HepG2 (cell line): ENCODE data around the gene FGD5. TPM values are rescaled to one million over a fixed set of nuclear protein-coding genes. Genes with fewer than 3 reads are reported as not detected.

Source experiments
- ATAC-seq: fragments of 200-7000 bp; cut with Tn5 transposase; 3 replicates; pipeline ENCODE4 v1.9.1; 2020; ENCODE audit warnings: mild to moderate bottlenecking, moderate library complexity
- BruUV-seq: library from RNA; stranded (reverse); fragments of 400-500 nt; replicated peaks from 2 replicates; lab custom pipeline; 2021; lab: Mats Ljungman, UMichigan
- CTCF ChIA-PET: fragments of 300-600 bp; formaldehyde crosslinking; extraction: SDS; loops from one replicate; lab custom pipeline; 2021; ENCODE audit warnings: low total read pairs, inconsistent platforms, low intra/inter-chr PET ratio; lab: Yijun Ruan, JAX
- POLR2A ChIA-PET: fragments of 350-600 bp; sonication (Branson Sonifier 250); formaldehyde crosslinking; loops from one replicate; lab custom pipeline; 2020; ENCODE audit warnings: antibody characterized with exemption, inconsistent platforms; lab: Yijun Ruan, JAX
- DNase-seq: peaks from one replicate; pipeline ENCODE4 v3.0.0-alpha.2; 2015; ENCODE audit warnings: low spot score
- FAIRE-seq: peaks from 3 replicates; lab custom pipeline; 2011; peaks lifted over from hg19 to GRCh38; lab: Jason Lieb, UNC
- H2AFZ ChIP-seq: one replicate; pipeline ENCODE4 v1.6.1; 2011; ENCODE audit warnings: low read length, inconsistent platforms
- H3K27ac ChIP-seq: fragments of 300-600 bp; 3 replicates; pipeline ENCODE4 v1.8.0; 2011; ENCODE audit warnings: mixed run types, mild to moderate bottlenecking, mixed read lengths, low read length, inconsistent platforms; ENCODE audit not compliant: insufficient read depth; ENCODE audit errors: extremely low read length
- H3K27me3 ChIP-seq, 2 experiments: fragments of 200-600 bp in 1 of 2; 2 replicates in 1 of 2; 3 replicates in 1 of 2; pipeline versions ENCODE4 v1.6.0 to v1.8.0; 2011; ENCODE audit warnings: low read length in 2 of 2, mild to moderate bottlenecking in 2 of 2, moderate library complexity in 2 of 2, inconsistent platforms in 1 of 2; ENCODE audit not compliant: insufficient read depth in 2 of 2, control insufficient read depth in 1 of 2
- H3K36me3 ChIP-seq, 2 experiments: fragments of 200-600 bp in 1 of 2; replicated peaks in 1 of 2; 2 replicates in 1 of 2; 3 replicates in 1 of 2; pipeline versions ENCODE4 v1.5.1 to v1.8.0; 2011; ENCODE audit warnings: low read length in 2 of 2, inconsistent platforms in 1 of 2; ENCODE audit not compliant: insufficient read depth in 2 of 2, control insufficient read depth in 1 of 2
- H3K4me1 ChIP-seq: 2 replicates; pipeline ENCODE4 v1.5.1; 2012; ENCODE audit warnings: low read length, inconsistent platforms; ENCODE audit not compliant: insufficient read depth
- H3K4me2 ChIP-seq: 2 replicates; pipeline ENCODE4 v1.6.0; 2011; ENCODE audit warnings: low read depth, low read length, inconsistent platforms
- H3K4me3 ChIP-seq, 3 experiments: fragments of 200-600 bp in 1 of 3; sonication (generic), shearing (Covaris generic) in 1 of 3; replicated peaks in 1 of 3; 2 replicates each; pipeline ENCODE4 v1.5.1; 2011 to 2016; ENCODE audit warnings: low read length in 3 of 3, inconsistent platforms in 2 of 3, low read depth in 2 of 3, mild to moderate bottlenecking in 2 of 3, control low read depth in 1 of 3, mixed read lengths in 1 of 3; ENCODE audit not compliant: insufficient read depth in 1 of 3
- H3K79me2 ChIP-seq: one replicate; pipeline ENCODE4 v1.6.1; 2011; ENCODE audit warnings: low read length, inconsistent platforms; ENCODE audit not compliant: insufficient read depth
- H3K9ac ChIP-seq: 2 replicates; pipeline ENCODE4 v1.6.0; 2011; ENCODE audit warnings: mild to moderate bottlenecking, low read depth, low read length, inconsistent platforms; ENCODE audit not compliant: insufficient read depth
- H3K9me3 ChIP-seq: 2 replicates; pipeline ENCODE4 v1.5.1; 2012; ENCODE audit warnings: mild to moderate bottlenecking, low read length
- H4K20me1 ChIP-seq: 2 replicates; pipeline ENCODE4 v1.6.0; 2011; ENCODE audit warnings: inconsistent platforms, mild to moderate bottlenecking, low read length, moderate library complexity; ENCODE audit not compliant: insufficient read depth
- HIVEP1 ChIP-seq: sonication (generic); formaldehyde crosslinking; IDR thresholded peaks from 2 replicates; pipeline ENCODE4 v1.4.0; 2020; ENCODE audit warnings: mild to moderate bottlenecking, missing genetic modification reagents
- NFKB2 ChIP-seq: sonication (generic); formaldehyde crosslinking; IDR thresholded peaks from 2 replicates; pipeline ENCODE4 v1.4.0; 2020; ENCODE audit warnings: missing genetic modification reagents, borderline replicate concordance
- NKX3-1 ChIP-seq: sonication (generic); formaldehyde crosslinking; IDR thresholded peaks from 2 replicates; pipeline ENCODE4 v1.5.0; 2020; ENCODE audit warnings: missing genetic modification reagents
- REPIN1 ChIP-seq: sonication (generic); formaldehyde crosslinking; IDR thresholded peaks from 2 replicates; pipeline ENCODE4 v1.8.0; 2022; ENCODE audit warnings: missing genetic modification reagents, low read depth, mild to moderate bottlenecking, borderline replicate concordance
- ZFP41 ChIP-seq: sonication (generic); formaldehyde crosslinking; IDR thresholded peaks from 2 replicates; pipeline ENCODE4 v1.4.0; 2020; ENCODE audit warnings: mild to moderate bottlenecking, missing genetic modification reagents, borderline replicate concordance
- ZFX ChIP-seq: sonication (generic); formaldehyde crosslinking; IDR thresholded peaks from 2 replicates; pipeline ENCODE4 v1.4.0; 2020; ENCODE audit warnings: mild to moderate bottlenecking, low read depth, missing genetic modification reagents, moderate library complexity
- ZNF17 ChIP-seq: sonication (generic); formaldehyde crosslinking; IDR thresholded peaks from 2 replicates; pipeline ENCODE4 v1.5.0; 2020; ENCODE audit warnings: mild to moderate bottlenecking, missing genetic modification reagents
- ZNF432 ChIP-seq: sonication (generic); formaldehyde crosslinking; IDR thresholded peaks from 2 replicates; pipeline ENCODE4 v1.5.0; 2020; ENCODE audit warnings: missing genetic modification reagents, mild to moderate bottlenecking, borderline replicate concordance
- ZNF629 ChIP-seq: sonication (generic); formaldehyde crosslinking; conservative IDR thresholded peaks from 2 replicates; pipeline ENCODE4 v1.5.0; 2020; ENCODE audit warnings: missing genetic modification reagents
- WGBS: methylation state at CpG from one replicate; pipeline ENCODE4 v1.1.6; 2017; ENCODE audit warnings: low lambda C conversion rate; 5-methylcytosine and 5-hydroxymethylcytosine counted together
- in situ Hi-C: cut with HindIII; loops from 2 replicates; pipeline ENCODE4 v1.10.0; 2017; ENCODE audit warnings: low pct_unique_long_range_greater_than_20kb; ENCODE audit not compliant: extremely low pct_ligation_motif_present
- intact Hi-C: fragments of 100-400 bp; cut with micrococcal nuclease; formaldehyde crosslinking; loops from one replicate; pipeline ENCODE4 v1.10.0; 2022; ENCODE audit not compliant: unreplicated experiment
- polyA plus RNA-seq, 8 experiments: library from polyadenylated mRNA; depleted of rRNA in 3 of 8; stranded (reverse) in 7 of 8; unstranded in 1 of 8; fragments of >200 nt; fragmentation: Illumina TruSeq in 4 of 8; extraction: Trizol in 4 of 8; gene quantifications; 2 replicates each; pipeline versions ENCODE4 v1.2.1 to v1.2.3, GENCODE V29; 2011 to 2016; ENCODE audit warnings: low read depth in 4 of 8, missing spikeins in 1 of 8, mixed read lengths in 1 of 8; ENCODE audit not compliant: insufficient read depth in 1 of 8
- total RNA-seq, 5 experiments: library from RNA; depleted of rRNA; stranded (reverse); fragments of >200 nt; fragmentation: Illumina TruSeq; extraction: Trizol; gene quantifications; 2 replicates each; pipeline ENCODE4 v1.2.3, GENCODE V29; 2016; ENCODE audit warnings: low read depth in 1 of 5
- TF ChIP-seq, protein P1 (sequence below): sonication (generic); formaldehyde crosslinking; IDR thresholded peaks from 2 replicates; pipeline ENCODE4 v1.4.0; 2020; ENCODE audit warnings: mild to moderate bottlenecking, missing genetic modification reagents

Gene FGD5
- total and polyA plus RNA-seq, 2 of the 13 experiments (the other 11 are each of a cell fraction or from before 2014, with no cell fraction given), result 0.17 TPM; not detected in 1

DNA sequence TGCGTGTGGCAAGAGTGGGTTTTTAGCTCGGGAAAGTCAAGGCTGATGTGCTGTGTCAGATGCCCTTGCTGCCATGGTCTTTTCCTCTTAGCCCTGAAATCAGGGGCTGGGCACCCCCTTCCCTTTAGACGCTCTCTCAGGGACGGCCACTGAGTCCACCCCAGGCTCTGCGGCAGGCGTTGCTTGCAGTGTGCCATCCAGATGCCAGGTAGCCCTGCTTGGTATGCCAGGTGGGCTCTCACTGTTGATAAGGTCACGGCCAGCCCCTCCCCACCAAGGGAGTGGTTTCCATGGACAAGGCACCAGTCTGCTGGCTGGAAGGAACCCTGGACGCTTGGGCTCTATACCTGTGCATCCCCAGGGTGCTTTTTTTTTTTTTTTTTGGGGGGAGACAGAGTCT, 24.6 kb downstream of the FGD5 start:
- ATAC-seq (no peak), DNase-seq (no peak), FAIRE-seq (no peak)
- intact Hi-C loops (no loop called here), in situ Hi-C loops (no loop called here)
- CTCF ChIA-PET, result no interaction called here
- Histone ChIP-seq H3K4me2 (no peak overlapping the region), H3K4me3 (no peak overlapping the region), H3K9me3 (no peaks in the 10 kb centered on the region), H3K36me3 (no peaks in the 10 kb centered on the region), H3K79me2 (no peaks in the 10 kb centered on the region), H3K27ac (no peak overlapping the region), H2AFZ (no peak overlapping the region), H3K4me1 (peaks cover 16% of the 10 kb centered on the region), H3K27me3 (peaks cover 6 to 21% of the 10 kb centered on the region in 2 experiments; a peak in 4 of 5 replicates), H4K20me1 (no peaks in the 10 kb centered on the region), H3K9ac (no peak overlapping the region)
- POLR2A ChIA-PET, result no interaction called here
- BruUV-seq, result no TSS peak
- no peak for TF ChIP-seq REPIN1 (CRISPR knock-in tag)
- TF ChIP-seq ZFP41 (CRISPR knock-in tag), result no peak
- no peak for TF ChIP-seq NFKB2 (CRISPR knock-in tag)
- no peak for TF ChIP-seq ZFX
- TF ChIP-seq ZNF17 (CRISPR knock-in tag), result no peak
- no peak for TF ChIP-seq HIVEP1 (CRISPR knock-in tag)
- no peak for TF ChIP-seq NKX3-1 (CRISPR knock-in tag)
- 24% methylated on average over 7 of the region's 8 CpGs for WGBS

DNA sequence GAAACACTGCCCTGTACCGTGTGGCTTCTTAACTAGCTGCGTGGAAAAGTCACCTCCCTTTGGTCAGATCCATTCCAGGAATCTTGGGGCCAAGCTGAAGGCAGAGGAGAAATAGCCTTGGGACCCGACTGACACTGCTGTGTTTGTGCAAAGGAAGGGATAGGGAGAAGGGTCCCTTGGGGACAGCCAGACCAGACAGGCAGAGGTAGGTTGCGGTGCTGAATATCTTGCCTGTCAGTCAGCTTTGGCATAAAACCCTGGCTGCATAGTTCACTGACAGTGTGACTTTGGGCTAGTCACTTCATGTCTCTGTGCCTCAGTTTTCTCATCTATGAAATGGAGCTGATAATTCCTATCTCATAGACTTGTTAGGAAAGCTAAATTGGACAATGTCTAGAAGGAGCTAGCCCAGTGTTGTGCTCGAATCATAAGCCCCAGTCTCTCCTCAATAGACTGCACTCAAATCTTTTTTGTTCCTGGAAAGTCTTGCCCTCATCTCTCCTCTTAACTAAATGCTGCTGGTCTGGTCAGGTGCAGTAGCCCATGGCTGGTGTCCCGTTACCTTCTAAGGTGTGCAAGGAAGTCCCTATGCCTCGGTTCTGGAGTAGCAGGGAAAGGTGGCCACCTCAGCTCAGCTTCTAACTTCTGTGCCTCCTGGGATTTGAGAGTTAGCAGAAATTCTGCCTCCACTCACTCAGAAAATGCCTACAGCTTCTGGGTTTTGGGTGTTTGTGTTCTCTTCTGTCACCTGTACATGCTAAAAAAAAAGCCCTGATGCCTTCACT, 25.8 kb downstream of the FGD5 start:
- 10% methylated on average over 6 of the region's 7 CpGs for WGBS
- no peak for FAIRE-seq

More for the DNA sequence above, 25.8 kb downstream of the FGD5 start:
- no peak overlapping the region for H2AFZ ChIP-seq
- in situ Hi-C loops (no loop called here), intact Hi-C loops (no loop called here)
- no peaks in the 10 kb centered on the region for H3K36me3 ChIP-seq
- H3K4me2 ChIP-seq, result no peak overlapping the region
- CTCF ChIA-PET, result no interaction called here
- H3K27me3 ChIP-seq, result peaks cover 6 to 21% of the 10 kb centered on the region in 2 experiments; a peak in 4 of 5 replicates
- no peak overlapping the region for H3K27ac ChIP-seq
- no peak overlapping the region for H3K9ac ChIP-seq
- no peak overlapping the region for H3K4me3 ChIP-seq
- peaks cover 6% of the 10 kb centered on the region; the same call in 1 of the 2 replicates for H3K4me1 ChIP-seq
- no peak for ATAC-seq
- no peaks in the 10 kb centered on the region for H4K20me1 ChIP-seq
- POLR2A ChIA-PET, result no interaction called here
- DNase-seq, result no peak
- H3K9me3 ChIP-seq, result no peaks in the 10 kb centered on the region
- TF ChIP-seq, protein P1, sequence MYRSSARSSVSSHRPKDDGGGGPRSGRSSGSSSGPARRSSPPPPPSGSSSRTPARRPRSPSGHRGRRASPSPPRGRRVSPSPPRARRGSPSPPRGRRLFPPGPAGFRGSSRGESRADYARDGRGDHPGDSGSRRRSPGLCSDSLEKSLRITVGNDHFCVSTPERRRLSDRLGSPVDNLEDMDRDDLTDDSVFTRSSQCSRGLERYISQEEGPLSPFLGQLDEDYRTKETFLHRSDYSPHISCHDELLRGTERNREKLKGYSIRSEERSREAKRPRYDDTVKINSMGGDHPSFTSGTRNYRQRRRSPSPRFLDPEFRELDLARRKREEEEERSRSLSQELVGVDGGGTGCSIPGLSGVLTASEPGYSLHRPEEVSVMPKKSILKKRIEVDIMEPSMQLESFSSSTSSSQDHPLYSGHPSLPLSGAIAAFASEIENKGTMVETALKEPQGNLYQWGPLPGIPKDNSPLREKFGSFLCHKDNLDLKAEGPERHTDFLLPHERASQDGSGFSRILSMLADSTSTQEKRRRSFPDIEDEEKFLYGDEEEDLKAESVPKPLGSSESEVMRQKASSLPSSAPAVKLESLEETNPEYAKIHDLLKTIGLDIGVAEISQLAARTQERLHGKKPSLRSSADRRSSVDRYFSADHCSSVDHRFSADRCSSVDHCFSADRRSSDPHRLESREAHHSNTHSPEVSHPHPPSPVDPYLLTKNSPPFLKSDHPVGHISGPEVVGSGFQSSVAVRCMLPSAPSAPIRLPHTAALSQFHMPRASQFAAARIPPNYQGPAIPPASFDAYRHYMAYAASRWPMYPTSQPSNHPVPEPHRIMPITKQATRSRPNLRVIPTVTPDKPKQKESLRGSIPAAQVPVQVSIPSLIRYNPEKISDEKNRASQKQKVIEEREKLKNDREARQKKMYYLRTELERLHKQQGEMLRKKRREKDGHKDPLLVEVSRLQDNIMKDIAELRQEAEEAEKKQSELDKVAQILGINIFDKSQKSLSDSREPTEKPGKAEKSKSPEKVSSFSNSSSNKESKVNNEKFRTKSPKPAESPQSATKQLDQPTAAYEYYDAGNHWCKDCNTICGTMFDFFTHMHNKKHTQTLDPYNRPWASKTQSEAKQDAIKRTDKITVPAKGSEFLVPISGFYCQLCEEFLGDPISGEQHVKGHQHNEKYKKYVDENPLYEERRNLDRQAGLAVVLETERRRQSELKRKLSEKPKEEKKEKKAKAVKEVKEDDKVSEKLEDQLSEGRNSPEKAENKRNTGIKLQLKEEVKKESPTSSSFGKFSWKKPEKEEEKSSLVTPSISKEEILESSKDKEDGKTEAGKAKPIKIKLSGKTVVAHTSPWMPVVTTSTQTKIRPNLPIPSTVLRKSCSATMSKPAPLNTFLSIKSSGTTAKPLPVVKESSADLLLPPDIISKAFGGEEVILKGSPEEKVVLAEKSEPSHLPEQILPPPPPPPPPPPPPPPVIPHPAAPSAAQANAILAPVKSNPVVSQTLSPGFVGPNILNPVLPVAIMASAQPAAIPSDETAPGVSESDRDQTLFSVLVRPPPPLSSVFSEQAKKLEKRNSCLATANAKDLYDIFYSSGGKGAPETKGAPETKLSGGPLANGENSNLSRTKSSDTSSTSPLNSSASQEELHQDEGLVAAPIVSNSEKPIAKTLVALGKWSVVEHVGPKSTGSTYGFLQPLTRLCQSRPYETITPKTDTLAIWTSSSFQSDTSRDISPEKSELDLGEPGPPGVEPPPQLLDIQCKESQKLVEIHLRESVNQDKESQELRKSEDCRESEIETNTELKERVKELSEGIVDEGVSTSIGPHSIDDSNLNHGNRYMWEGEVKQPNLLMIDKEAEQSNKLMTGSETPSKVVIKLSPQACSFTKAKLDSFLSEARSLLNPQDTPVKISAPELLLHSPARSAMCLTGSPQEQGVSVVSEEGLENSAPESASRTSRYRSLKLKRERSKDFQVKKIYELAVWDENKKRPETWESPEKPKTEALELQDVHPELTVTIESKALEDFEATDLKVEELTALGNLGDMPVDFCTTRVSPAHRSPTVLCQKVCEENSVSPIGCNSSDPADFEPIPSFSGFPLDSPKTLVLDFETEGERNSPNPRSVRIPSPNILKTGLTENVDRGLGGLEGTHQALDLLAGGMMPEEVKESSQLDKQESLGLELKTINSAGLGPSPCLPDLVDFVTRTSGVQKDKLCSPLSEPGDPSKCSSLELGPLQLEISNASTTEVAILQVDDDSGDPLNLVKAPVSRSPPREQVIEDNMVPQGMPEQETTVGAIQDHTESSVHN (CRISPR knock-in tag), result no peak
- no peak for TF ChIP-seq ZNF432 (CRISPR knock-in tag)
- peak; percentile 49 for TF ChIP-seq ZNF629
- BruUV-seq, result no TSS peak
- no peaks in the 10 kb centered on the region for H3K79me2 ChIP-seq
